ENCODE measurements around the gene KLF18. TPM values are rescaled to one million over a fixed set of nuclear protein-coding genes. Genes with fewer than 3 reads are reported as not detected.

The KLF18 gene
- total and polyA plus RNA-seq, 8 donors = not detected

GRCh38 chr1:44108241-44108640 lies 33.2 kb downstream of the KLF18 start:
- no peaks in the 10 kb centered on the region for H3K4me1 ChIP-seq
- H3K27ac ChIP-seq = no peak overlapping the region
- DNase-seq (no peak), ATAC-seq (no peak)
- peaks cover 0 to 17% of the 10 kb centered on the region in 2 donors for H3K27me3 ChIP-seq
- H3K9me3 ChIP-seq = no peaks in the 10 kb centered on the region
- H3K4me3 ChIP-seq = no peak overlapping the region
- no peaks in the 10 kb centered on the region for H3K36me3 ChIP-seq
- no peak for TF ChIP-seq CTCF (IDR thresholded peaks at IDR 0.05)
- intact Hi-C loops (cut with DNase I) = no loop called here

GRCh38 chr1:44105810-44106209 lies 35.6 kb downstream of the KLF18 start:
- TF ChIP-seq CTCF (IDR thresholded peaks at IDR 0.05) = no peak
- ATAC-seq = no peak
- intact Hi-C loops (cut with DNase I) = no loop called here

GRCh38 chr1:44103270-44104131 lies 37.9 kb downstream of the KLF18 start:
- DNase-seq (peak in 2 of 4 donors; percentile 9 to 35), ATAC-seq (no peak)
- intact Hi-C loops (cut with DNase I) = no loop called here

More at GRCh38 chr1:44105810-44106209, 35.6 kb downstream of the KLF18 start:
- Histone ChIP-seq H3K27me3 (peaks cover 0 to 17% of the 10 kb centered on the region in 2 donors), H3K36me3 (no peaks in the 10 kb centered on the region), H3K4me1 (no peaks in the 10 kb centered on the region), H3K9me3 (no peaks in the 10 kb centered on the region), H3K4me3 (no peak overlapping the region), H3K27ac (no peak overlapping the region)
- no peak for DNase-seq

GRCh38 chr1:44101328-44101727 lies 40.1 kb downstream of the KLF18 start:
- no peak for ATAC-seq

More at GRCh38 chr1:44103270-44104131, 37.9 kb downstream of the KLF18 start:
- Histone ChIP-seq H3K4me1 (no peaks in the 10 kb centered on the region), H3K36me3 (no peaks in the 10 kb centered on the region), H3K4me3 (no peak overlapping the region), H3K27me3 (peaks cover 0 to 17% of the 10 kb centered on the region in 2 donors), H3K9me3 (no peaks in the 10 kb centered on the region), H3K27ac (no peak overlapping the region)
- no peak for TF ChIP-seq CTCF (IDR thresholded peaks at IDR 0.05)

More at GRCh38 chr1:44101328-44101727, 40.1 kb downstream of the KLF18 start:
- TF ChIP-seq CTCF (IDR thresholded peaks at IDR 0.05) = no peak
- Histone ChIP-seq H3K27me3 (peaks cover 0 to 8% of the 10 kb centered on the region in 2 donors), H3K4me1 (no peaks in the 10 kb centered on the region), H3K9me3 (no peaks in the 10 kb centered on the region), H3K27ac (no peak overlapping the region), H3K36me3 (no peaks in the 10 kb centered on the region), H3K4me3 (no peak overlapping the region)
- intact Hi-C loops (cut with DNase I) = no loop called here
- no peak for DNase-seq
